ENCODE measurements around the gene SEZ6L2.

Gene SEZ6L2

DNA sequence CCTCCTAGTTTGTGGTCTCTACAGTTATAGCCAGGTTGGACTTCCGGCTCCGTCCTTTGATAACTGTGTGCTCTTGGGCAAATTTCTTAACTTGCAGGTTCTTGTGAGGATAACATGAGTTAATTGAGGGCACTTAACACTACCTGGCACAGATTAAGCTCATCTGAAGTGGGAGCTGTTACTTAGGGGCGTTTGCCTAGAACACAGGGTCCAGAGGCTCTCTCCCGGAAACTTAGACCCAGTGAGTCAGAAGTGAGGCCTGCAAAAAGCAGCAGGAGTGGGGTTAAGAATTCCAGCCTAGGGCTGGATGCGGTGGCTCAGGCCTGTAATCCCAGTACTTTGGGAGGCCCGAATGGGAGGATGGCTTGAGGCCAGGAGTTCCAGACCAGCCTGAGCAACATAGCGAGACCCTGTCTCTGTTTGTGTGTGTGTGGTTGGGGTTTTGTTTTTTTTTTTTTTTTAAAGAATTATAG, 77.7 kb downstream of the SEZ6L2 start:
- no peak for DNase-seq (ENCODE audit: extremely low spot score)
- TF ChIP-seq NFRKB (IDR thresholded peaks at IDR 0.05) (no peak), HDGF (IDR thresholded peaks at IDR 0.05; ENCODE audit: borderline replicate concordance) (no peak), FOXK2 (IDR thresholded peaks at IDR 0.05) (no peak), ARNT (IDR thresholded peaks at IDR 0.05) (no peak), TARDBP (IDR thresholded peaks at IDR 0.05) (no peak)
- POLR2A ChIA-PET, result interaction anchor here (1.5 to 10.8 kb wide), 2 partner anchors 17 kb away, joined by 5 to 176 read pairs; partner anchors contain the start of gene MAZ
- CTCF ChIA-PET, result interaction anchor here (2.1 kb wide), 1 partner anchor 27 kb away, joined by 14 read pairs; no protein-coding TSS in a partner anchor
